SJCRH30 (cell line): Measurements from ENCODE around the gene ARMCX5. TPM values are rescaled to one million over a fixed set of nuclear protein-coding genes. Genes with fewer than 3 reads are reported as not detected.

Experiments used
- DNase-seq, 2 experiments: peaks; one replicate each; pipeline ENCODE4 v3.0.0-alpha.2; 2015 to 2020
- H3K27ac ChIP-seq: fragments of 250-450 bp; sonication (Bioruptor Pico); 2 replicates; pipeline ENCODE4 v1.5.1; 2020; ENCODE audit warnings: mild to moderate bottlenecking, moderate library complexity
- H3K27me3 ChIP-seq: fragments of 250-450 bp; sonication (Bioruptor Pico); 2 replicates; pipeline ENCODE4 v1.5.1; 2020; ENCODE audit warnings: mild to moderate bottlenecking, moderate library complexity
- H3K36me3 ChIP-seq: fragments of 250-450 bp; sonication (Bioruptor Pico); 2 replicates; pipeline ENCODE4 v1.5.1; 2020; ENCODE audit warnings: mild to moderate bottlenecking, moderate library complexity
- H3K4me1 ChIP-seq: fragments of 250-450 bp; sonication (Bioruptor Pico); 2 replicates; pipeline ENCODE4 v1.5.1; 2020; ENCODE audit warnings: mild to moderate bottlenecking, moderate library complexity
- H3K4me3 ChIP-seq: fragments of 250-450 bp; sonication (Bioruptor Pico); 2 replicates; pipeline ENCODE4 v1.5.1; 2020; ENCODE audit warnings: mild to moderate bottlenecking, moderate library complexity
- H3K9me3 ChIP-seq: fragments of 250-450 bp; sonication (Bioruptor Pico); replicated peaks from 2 replicates; pipeline ENCODE4 v1.5.1; 2020; ENCODE audit warnings: mild to moderate bottlenecking, moderate library complexity
- total RNA-seq: library from RNA; depleted of rRNA; stranded (reverse); fragments of >200 nt; shearing (Covaris generic); gene quantifications from 2 replicates; pipeline ENCODE4 v1.2.3, GENCODE V29; 2014; rRNA removed

Gene ARMCX5
- 59.4 and 60.6 TPM in 2 replicates for total RNA-seq

DNA sequence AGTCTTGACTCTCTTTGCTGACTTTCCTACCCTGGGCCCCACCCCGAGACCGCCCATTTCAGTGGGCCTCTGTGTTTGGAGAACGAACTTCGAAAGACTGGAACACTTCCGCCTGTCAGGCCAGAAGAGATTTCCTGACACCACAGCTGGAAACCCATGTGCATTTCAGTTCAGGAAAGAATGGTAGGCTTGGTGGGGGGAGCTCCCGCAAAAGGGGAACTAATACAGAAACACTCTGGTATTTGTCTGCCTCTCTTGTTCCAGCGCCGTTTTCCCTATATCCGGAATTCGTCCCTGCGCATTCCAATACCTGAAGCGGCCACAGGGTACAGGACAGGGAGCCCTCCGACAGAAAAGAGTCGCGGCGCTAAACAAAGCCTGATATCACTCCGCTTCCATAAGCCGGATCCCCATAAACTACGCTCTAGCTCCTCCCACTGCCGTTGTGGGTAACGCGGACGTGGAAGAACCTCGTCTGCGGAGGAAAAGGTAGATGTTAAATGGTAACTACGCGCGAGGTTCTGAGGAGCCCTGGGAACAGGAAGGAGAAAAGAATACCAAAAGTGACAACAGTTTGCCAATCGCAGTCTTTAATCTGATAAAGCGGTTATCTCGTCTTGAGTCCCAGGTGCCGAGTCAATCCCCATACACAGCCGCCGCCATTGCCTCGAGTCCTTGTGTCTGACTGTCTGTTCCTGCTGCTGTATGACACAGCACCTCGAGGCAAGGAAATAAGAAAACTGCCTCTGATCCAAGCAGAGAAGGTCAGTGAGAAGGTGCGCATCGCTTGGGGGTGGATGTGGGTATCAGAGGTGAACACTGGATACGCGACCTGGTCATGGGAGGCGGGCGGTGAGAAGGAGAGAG is at the start of gene ARMCX5:
TSS of gene ARMCX5 (plus strand) at position 432 of the 867 bp plus-strand sequence. CDS start 2,627 bp downstream, outside the sequence.
- Histone ChIP-seq H3K27me3 (no peaks in the 10 kb centered on the region), H3K9me3 (no peaks in the 10 kb centered on the region), H3K27ac (peak within 1 kb of the TSS; percentile 81), H3K4me1 (peaks cover 16% of the 10 kb centered on the region), H3K36me3 (peaks cover 14% of the 10 kb centered on the region), H3K4me3 (peak within 1 kb of the TSS; percentile 76)
- peak; percentile 87 to 92 for DNase-seq

DNA sequence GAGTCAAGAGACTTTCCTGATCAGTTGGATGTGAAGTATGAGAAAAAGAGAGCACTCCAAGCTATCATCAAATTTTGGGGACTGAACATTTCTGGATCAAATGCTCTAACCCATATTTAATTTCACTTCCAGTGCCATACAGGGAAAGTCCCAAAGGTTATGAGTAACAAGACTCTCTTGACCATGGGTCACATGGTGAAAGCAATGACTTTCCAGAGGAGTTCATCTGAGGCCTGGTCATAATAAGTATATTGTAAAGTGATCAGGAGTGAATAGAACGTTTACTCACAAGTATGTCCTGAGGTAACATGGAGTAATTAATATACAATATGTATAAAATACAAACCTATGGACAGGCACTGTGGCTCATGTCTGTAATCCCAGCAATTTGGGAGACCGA is 40.7 kb upstream of the ARMCX5 start:
- Histone ChIP-seq H3K4me3 (no peak overlapping the region), H3K27ac (no peak overlapping the region), H3K9me3 (no peaks in the 10 kb centered on the region), H3K4me1 (no peaks in the 10 kb centered on the region), H3K36me3 (no peaks in the 10 kb centered on the region), H3K27me3 (no peaks in the 10 kb centered on the region)
- no peak for DNase-seq

DNA sequence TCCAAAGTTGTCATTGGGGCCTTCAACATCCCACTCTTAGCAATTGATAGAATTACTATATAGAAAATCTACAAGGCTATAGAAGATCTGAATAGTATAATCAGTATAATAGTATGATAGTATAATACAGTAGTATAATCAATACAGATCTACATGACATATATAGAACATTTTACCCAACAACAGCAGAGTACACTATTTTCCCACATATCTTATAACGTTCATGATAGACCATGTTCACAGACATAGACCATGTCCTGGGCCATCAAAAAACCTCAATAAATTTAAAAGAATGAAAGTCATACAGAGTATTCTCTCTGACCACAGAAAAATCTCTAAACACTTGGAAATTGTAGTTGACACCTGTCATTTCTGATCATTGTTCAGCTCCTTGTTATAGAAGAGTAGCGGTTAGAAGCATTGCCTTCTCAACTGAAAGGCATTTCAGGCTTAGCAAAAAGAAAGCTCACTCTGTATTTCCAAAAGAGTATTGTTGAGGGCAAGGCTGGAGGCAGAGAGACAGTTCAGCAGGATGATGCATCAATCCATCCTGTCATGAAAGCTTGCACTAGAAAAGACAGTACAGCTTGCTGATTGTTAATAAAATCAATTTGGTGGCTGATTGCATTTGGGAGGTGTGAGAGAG is 38.8 kb upstream of the ARMCX5 start:
- H3K27me3 ChIP-seq: no peaks in the 10 kb centered on the region
- H3K4me1 ChIP-seq: no peaks in the 10 kb centered on the region
- DNase-seq: peak in 1 of 2 experiments; percentile 10
- no peaks in the 10 kb centered on the region for H3K36me3 ChIP-seq
- H3K27ac ChIP-seq: no peak overlapping the region
- no peaks in the 10 kb centered on the region for H3K9me3 ChIP-seq
- no peak overlapping the region for H3K4me3 ChIP-seq

DNA sequence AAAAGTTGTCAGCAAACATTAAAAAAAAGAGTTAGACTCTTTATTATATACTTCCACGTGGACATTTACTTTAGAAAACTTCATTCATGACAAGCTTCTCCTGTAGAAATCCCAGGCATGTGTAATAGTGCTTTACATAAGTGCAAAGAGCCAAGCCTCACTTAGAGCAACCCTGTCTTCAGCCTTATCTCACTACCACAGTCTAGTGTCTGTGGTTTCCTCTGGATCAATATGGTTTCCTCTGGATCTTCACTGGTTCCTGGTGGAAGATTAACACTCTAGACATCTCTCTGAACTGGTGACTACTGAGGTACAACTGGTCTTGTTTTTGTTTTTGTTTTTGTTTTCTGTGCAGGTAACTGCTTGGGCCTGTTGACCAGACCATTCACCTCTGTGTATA is 18.4 kb upstream of the ARMCX5 start:
- no peak for DNase-seq
- Histone ChIP-seq H3K4me1 (no peaks in the 10 kb centered on the region), H3K4me3 (no peak overlapping the region), H3K36me3 (no peaks in the 10 kb centered on the region), H3K27ac (no peak overlapping the region), H3K27me3 (no peaks in the 10 kb centered on the region), H3K9me3 (no peaks in the 10 kb centered on the region)

DNA sequence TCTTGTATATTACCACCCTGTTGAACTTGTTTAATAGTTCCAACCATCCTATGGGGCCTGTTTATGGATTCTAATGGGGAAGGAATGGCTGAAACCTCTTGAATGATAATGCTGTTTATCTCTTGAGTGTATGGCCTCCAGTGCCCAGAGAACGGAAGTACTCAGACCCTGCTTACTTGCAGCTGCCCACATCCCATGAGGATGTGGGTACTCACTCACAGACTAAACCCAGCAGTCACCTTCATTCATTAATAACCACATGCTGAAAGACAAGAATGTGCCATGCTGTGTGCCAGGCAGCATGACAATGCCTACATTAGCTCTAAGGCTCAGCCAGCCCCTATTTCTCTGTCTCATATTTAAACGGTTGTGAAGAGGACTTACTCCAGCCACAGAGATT is 5.9 kb upstream of the ARMCX5 start:
- Histone ChIP-seq H3K36me3 (no peaks in the 10 kb centered on the region), H3K27ac (no peak overlapping the region), H3K4me1 (no peaks in the 10 kb centered on the region), H3K9me3 (no peaks in the 10 kb centered on the region), H3K4me3 (no peak overlapping the region), H3K27me3 (no peaks in the 10 kb centered on the region)
- no peak for DNase-seq

DNA sequence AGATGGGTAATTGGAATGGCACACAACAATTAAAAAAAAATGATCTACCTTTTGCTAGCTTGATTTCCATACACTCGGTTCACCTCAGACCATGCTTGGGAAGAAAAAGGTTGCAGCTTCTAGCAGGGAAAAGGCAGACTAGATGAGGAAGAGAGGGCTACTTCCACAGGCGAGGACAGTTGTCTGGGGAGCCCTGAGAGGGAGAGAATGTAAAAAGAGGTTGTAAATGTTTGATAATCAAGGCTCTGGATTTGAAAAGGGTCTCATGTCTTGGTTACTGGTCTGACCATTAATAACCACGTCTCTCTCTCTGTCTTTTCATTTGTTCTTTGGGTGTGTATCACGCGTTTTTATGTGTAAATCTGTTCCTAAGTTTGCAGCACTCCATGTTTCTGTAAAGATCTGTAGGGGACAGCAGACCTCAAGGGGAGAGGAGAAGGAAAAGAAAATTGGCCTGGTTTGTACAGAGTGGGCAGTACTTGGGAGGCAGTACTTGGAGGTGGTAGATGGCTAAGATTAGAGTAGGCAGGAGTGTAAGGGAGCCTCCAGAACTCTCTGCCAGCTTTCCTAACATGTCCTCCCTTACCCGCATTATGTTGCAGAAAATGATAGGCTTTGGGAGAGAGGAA is 750 bp downstream of the ARMCX5 start:
- H3K4me1 ChIP-seq: peaks cover 18% of the 10 kb centered on the region
- no peaks in the 10 kb centered on the region for H3K9me3 ChIP-seq
- peak in 1 of 2 experiments; percentile 42 for DNase-seq
- no peaks in the 10 kb centered on the region for H3K27me3 ChIP-seq
- H3K27ac ChIP-seq: peak overlapping the region; percentile 81
- H3K4me3 ChIP-seq: peak overlapping the region; percentile 76
- H3K36me3 ChIP-seq: peaks cover 14% of the 10 kb centered on the region

DNA sequence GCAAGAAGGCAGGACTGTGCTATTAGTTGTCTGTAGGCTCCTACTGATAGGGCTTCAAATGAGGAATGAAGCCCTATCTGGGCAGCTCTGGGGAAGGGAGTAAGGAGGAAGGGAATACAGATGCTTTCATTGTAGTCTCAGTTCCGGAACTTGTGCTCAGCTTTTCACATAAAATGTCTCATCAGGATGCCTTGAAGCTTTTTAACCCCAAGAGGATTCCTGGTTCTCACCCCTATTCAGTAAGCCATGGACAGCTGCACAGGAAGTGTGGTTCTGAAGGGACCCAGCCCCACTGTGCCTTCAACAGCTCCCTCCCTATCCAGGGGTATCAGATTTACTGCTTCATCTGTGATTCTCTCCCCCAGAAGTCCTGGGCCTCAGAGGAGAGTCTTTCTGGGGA is 5.0 kb downstream of the ARMCX5 start:
- Histone ChIP-seq H3K4me1 (peaks cover 30% of the 10 kb centered on the region), H3K27me3 (no peaks in the 10 kb centered on the region), H3K36me3 (peaks cover 44% of the 10 kb centered on the region), H3K4me3 (peak overlapping the region; percentile 35), H3K27ac (peak overlapping the region; percentile 99), H3K9me3 (no peaks in the 10 kb centered on the region)
- peak; percentile 91 to 97 for DNase-seq

DNA sequence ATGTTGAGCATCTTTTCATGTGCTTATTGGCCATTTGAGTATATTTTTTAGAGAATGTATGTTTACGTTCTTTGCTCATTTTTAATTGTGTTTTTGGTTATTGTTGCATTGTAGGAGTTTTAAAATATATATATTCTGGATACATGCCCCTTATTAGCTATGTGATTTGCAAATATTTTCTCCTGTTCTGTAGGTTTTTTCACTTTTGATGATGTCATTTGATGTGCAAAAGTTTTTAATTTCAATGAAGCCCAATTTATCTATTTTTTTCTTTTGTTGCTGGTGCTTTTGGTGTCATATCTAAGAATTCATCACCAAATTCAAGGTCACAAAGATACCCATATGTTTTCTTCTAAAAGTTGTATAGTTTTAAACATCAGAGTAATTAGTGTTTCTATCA is 6.8 kb downstream of the ARMCX5 start:
- Histone ChIP-seq H3K4me1 (peaks cover 30% of the 10 kb centered on the region), H3K9me3 (no peaks in the 10 kb centered on the region), H3K36me3 (peaks cover 44% of the 10 kb centered on the region), H3K27me3 (no peaks in the 10 kb centered on the region), H3K4me3 (no peak overlapping the region), H3K27ac (no peak overlapping the region)
- DNase-seq: no peak

DNA sequence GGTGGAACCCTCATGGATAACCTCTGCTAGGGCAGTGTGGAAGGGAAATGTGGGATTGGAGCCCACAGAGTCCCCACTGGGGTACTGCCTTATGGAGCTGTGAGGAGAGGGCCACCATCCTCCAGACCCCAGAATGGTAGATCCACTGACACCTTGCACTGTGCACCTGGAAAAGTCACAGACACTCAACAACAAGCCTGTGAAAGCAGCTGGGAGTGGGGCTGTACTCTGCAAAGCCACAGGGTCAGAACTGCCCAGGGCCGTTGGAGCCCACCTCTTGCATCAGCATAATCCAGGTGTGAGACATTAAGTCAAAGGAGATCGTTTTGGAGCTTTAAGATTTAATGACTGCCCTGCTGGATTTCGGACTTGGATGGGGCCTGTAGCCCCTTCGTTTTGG is 11.6 kb downstream of the ARMCX5 start:
- H3K4me3 ChIP-seq: no peak overlapping the region
- no peak for DNase-seq
- no peak overlapping the region for H3K27ac ChIP-seq
- peaks cover 38% of the 10 kb centered on the region for H3K36me3 ChIP-seq
- H3K4me1 ChIP-seq: peaks cover 4% of the 10 kb centered on the region
- no peaks in the 10 kb centered on the region for H3K27me3 ChIP-seq
- no peaks in the 10 kb centered on the region for H3K9me3 ChIP-seq

DNA sequence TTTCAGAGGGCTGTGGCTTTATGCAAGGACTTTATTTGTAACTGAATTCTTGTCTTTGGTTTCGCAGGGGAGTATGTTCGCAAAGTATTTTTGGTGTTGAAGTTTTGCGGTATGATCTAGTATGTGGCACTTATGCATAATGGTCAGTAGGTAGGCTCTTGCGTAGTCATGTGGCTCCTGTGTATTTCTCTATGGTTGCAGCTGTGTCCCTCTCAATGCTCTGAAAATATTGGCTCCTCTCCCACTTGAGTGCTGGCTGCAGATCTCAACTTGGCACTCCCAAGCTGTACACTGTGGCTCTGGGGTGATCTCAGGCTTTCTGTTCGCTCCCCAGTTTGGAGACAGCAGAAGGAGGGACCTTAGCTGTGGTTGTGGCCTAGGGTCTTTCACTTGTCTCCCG is 24.8 kb downstream of the ARMCX5 start:
- H3K4me3 ChIP-seq: no peak overlapping the region
- DNase-seq: no peak
- H3K36me3 ChIP-seq: peaks cover 7% of the 10 kb centered on the region; the same call in 1 of the 2 replicates
- H3K4me1 ChIP-seq: no peaks in the 10 kb centered on the region
- peaks cover 8% of the 10 kb centered on the region for H3K9me3 ChIP-seq
- no peaks in the 10 kb centered on the region for H3K27me3 ChIP-seq
- no peak overlapping the region for H3K27ac ChIP-seq

DNA sequence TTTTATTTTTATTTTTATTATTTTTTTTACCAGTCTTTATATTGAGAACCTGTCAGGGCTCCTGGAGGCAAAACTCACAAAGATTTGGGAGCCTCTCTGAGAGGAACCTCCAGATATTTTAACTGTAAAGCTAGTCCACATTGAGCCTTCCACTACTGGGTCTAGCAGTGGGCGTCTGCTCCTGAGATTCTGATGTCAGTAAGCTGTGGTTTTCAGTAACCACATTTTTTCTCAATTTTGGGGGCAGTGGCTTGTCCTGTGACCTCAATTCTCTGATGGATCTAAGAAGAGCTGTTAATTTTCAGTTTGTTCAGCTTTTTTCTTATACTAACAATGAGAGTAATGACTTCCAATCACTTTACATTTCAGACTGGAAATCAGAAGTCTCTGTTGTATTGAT is 28.3 kb downstream of the ARMCX5 start:
- H3K27me3 ChIP-seq: no peaks in the 10 kb centered on the region
- no peak overlapping the region for H3K4me3 ChIP-seq

DNA sequence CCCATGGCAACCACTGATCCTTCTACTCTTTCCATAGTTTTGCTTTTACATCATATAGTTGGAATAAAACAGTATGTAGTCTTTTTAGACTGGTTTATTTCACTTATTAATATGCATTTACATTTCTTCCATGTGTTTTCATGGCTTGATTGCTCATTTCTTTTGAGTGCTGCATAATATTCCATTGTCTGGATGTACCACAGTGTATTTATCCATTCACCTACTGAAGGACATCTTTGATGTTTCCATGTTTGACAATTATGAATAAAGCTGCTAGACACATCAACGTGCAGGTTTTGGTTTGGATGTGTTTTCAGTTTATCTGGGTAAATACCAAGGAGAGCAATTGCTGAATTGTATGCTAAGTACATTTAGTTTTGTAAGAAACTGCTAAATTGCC is 38.2 kb downstream of the ARMCX5 start:
- H3K4me1 ChIP-seq: no peaks in the 10 kb centered on the region
- H3K4me3 ChIP-seq: no peak overlapping the region
- no peak overlapping the region for H3K27ac ChIP-seq
- no peaks in the 10 kb centered on the region for H3K27me3 ChIP-seq
- H3K36me3 ChIP-seq: peaks cover 8% of the 10 kb centered on the region
- H3K9me3 ChIP-seq: no peaks in the 10 kb centered on the region; the same call in 1 of the 2 replicates
- no peak for DNase-seq

More for the DNA sequence above, 28.3 kb downstream of the ARMCX5 start:
- DNase-seq: no peak
- no peak overlapping the region for H3K27ac ChIP-seq
- peaks cover 2% of the 10 kb centered on the region; the same call in 1 of the 2 replicates for H3K36me3 ChIP-seq
- H3K4me1 ChIP-seq: no peaks in the 10 kb centered on the region
- H3K9me3 ChIP-seq: 0 out of 2 replicates have a peak, but pooled peaks cover 4% of the 10 kb centered on the region

DNA sequence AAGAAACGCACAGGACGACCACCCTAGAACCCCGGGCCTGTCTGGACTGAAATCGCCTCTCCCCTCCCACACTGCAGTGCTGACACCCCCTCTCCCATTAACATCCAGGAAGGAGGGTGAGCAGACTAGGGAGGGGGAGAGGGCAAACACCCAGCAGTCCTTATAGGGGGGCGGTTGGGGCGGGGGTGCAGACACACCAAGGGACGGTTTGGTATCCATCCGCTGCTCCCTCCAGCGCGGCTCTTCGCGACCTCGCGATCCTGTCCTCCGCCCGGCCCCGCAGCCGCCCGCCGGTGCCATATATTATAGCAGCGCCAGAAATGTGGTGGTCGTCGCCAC is 51.6 kb downstream of the ARMCX5 start:
- no peak overlapping the region for H3K27ac ChIP-seq
- H3K36me3 ChIP-seq: peaks cover 2% of the 10 kb centered on the region; the same call in 1 of the 2 replicates
- H3K4me1 ChIP-seq: no peaks in the 10 kb centered on the region
- H3K27me3 ChIP-seq: no peaks in the 10 kb centered on the region
- DNase-seq: no peak
- no peaks in the 10 kb centered on the region for H3K9me3 ChIP-seq
- no peak overlapping the region for H3K4me3 ChIP-seq

DNA sequence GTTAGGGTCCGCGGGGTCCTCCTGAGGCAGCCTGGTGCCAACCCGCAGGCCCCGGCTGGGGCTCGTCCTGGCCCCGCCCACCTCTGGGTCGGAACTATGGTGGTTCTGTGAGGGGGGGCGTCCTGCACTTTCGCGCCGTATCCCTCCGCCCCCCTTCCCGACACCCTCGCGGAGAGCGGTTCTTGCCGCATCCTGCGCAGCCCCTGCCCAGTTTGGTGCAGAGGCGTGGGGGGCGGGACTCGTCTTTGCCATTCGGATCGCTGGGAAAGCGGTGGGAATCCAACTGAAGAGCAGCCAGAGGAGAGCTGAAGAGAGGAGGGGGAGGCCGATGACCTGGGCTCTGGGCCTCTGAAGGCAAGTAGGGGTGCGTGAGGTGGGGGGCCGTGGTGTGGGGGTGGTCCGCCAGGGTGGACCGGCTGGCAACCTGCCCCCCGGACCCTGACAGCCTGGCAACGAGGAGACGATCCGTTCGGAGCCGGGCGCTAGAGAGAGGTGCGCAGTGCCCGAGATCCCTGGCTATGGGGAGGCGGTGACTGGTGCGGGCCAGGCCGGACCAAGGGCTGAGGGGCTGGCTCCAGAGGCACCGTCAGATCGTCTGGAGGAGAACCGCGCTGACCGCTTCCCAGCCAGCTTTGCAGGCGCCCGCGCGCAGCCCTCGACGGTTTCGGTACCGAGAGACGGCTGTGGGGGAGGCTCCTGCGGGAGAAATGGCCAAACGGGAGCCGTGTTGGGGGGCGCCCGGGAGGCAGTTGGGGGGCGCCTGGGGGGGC is 52.1 kb downstream of the ARMCX5 start, which contains the start of gene GPRASP1:
TSS of gene GPRASP1 (plus strand) at position 242 of the 770 bp plus-strand sequence. CDS start 2,431 bp downstream, outside the sequence.
- DNase-seq: no peak
- Histone ChIP-seq H3K36me3 (peaks cover 2% of the 10 kb centered on the region; the same call in 1 of the 2 replicates), H3K4me3 (no peak within 1 kb of the TSS), H3K27me3 (no peaks in the 10 kb centered on the region), H3K9me3 (no peaks in the 10 kb centered on the region), H3K27ac (no peak within 1 kb of the TSS), H3K4me1 (no peaks in the 10 kb centered on the region)
